Measurements from ENCODE around the gene AGBL4.

Gene AGBL4

GRCh38 chr1:48878191-48878940, 1145.4 kb downstream of the AGBL4 start:
- DNase-seq (no peak), ATAC-seq (no peak)
- Mint-ChIP-seq H3K4me3 (no peak overlapping the region), H3K27ac (no peak overlapping the region), H3K4me1 (no peaks in the 10 kb centered on the region), H3K9me3 (no peaks in the 10 kb centered on the region), H3K27me3 (peaks cover 20% of the 10 kb centered on the region)

GRCh38 chr1:48876330-48876785, 1147.4 kb downstream of the AGBL4 start:
- ATAC-seq (no peak), DNase-seq (no peak)
- Mint-ChIP-seq H3K4me3 (no peak overlapping the region), H3K27ac (no peak overlapping the region), H3K4me1 (no peaks in the 10 kb centered on the region), H3K9me3 (no peaks in the 10 kb centered on the region), H3K27me3 (peaks cover 16% of the 10 kb centered on the region)

GRCh38 chr1:48875552-48876329, 1148.0 kb downstream of the AGBL4 start:
- no peak overlapping the region for H3K27ac Mint-ChIP-seq
- no peak for DNase-seq
- no peaks in the 10 kb centered on the region for H3K9me3 Mint-ChIP-seq
- H3K4me1 Mint-ChIP-seq = no peaks in the 10 kb centered on the region
- no peak overlapping the region for H3K4me3 Mint-ChIP-seq
- no peak for ATAC-seq
- H3K27me3 Mint-ChIP-seq = peaks cover 20% of the 10 kb centered on the region

GRCh38 chr1:48873944-48874343, 1149.8 kb downstream of the AGBL4 start:
- Mint-ChIP-seq H3K4me3 (no peak overlapping the region), H3K27me3 (peaks cover 35% of the 10 kb centered on the region), H3K9me3 (no peaks in the 10 kb centered on the region), H3K27ac (no peak overlapping the region), H3K4me1 (no peaks in the 10 kb centered on the region)
- ATAC-seq (no peak), DNase-seq (no peak)

- no peak for DNase-seq
- H3K4me3 Mint-ChIP-seq = no peak overlapping the region
- peaks cover 47% of the 10 kb centered on the region for H3K27me3 Mint-ChIP-seq
- peak; percentile 56 for ATAC-seq
- H3K4me1 Mint-ChIP-seq = no peaks in the 10 kb centered on the region
- no peaks in the 10 kb centered on the region for H3K9me3 Mint-ChIP-seq
- H3K27ac Mint-ChIP-seq = peak overlapping the region in 1 of 2 donors; percentile 38
Observed at GRCh38 chr1:48870596-48870995, 1153.2 kb downstream of the AGBL4 start.

GRCh38 chr1:48869116-48869893, 1154.4 kb downstream of the AGBL4 start:
- Mint-ChIP-seq H3K27ac (no peak overlapping the region), H3K4me3 (no peak overlapping the region), H3K4me1 (no peaks in the 10 kb centered on the region), H3K9me3 (no peaks in the 10 kb centered on the region), H3K27me3 (peaks cover 47% of the 10 kb centered on the region)
- DNase-seq (no peak), ATAC-seq (no peak)

- H3K4me3 Mint-ChIP-seq = no peak overlapping the region
- H3K4me1 Mint-ChIP-seq = no peaks in the 10 kb centered on the region
- H3K9me3 Mint-ChIP-seq = peaks cover 13 to 19% of the 10 kb centered on the region in 2 donors
- ATAC-seq (no peak), DNase-seq (no peak)
- H3K27ac Mint-ChIP-seq = no peak overlapping the region
- H3K27me3 Mint-ChIP-seq = peaks cover 37% of the 10 kb centered on the region
Observed at GRCh38 chr1:48864913-48865312, 1158.8 kb downstream of the AGBL4 start.

GRCh38 chr1:48859456-48859855, 1164.3 kb downstream of the AGBL4 start:
- ATAC-seq (no peak), DNase-seq (no peak)
- H3K27ac Mint-ChIP-seq = no peak overlapping the region
- H3K27me3 Mint-ChIP-seq = peaks cover 33% of the 10 kb centered on the region
- H3K9me3 Mint-ChIP-seq = peaks cover 13 to 19% of the 10 kb centered on the region in 2 donors
- no peak overlapping the region for H3K4me3 Mint-ChIP-seq
- H3K4me1 Mint-ChIP-seq = no peaks in the 10 kb centered on the region

- ATAC-seq = no peak
- no peak for DNase-seq
- Mint-ChIP-seq H3K27me3 (peaks cover 27% of the 10 kb centered on the region), H3K4me1 (no peaks in the 10 kb centered on the region), H3K27ac (no peak overlapping the region), H3K9me3 (peaks cover 13 to 19% of the 10 kb centered on the region in 2 donors), H3K4me3 (no peak overlapping the region)
Observed at GRCh38 chr1:48858200-48858920, 1165.4 kb downstream of the AGBL4 start.

GRCh38 chr1:48853006-48853405, 1170.7 kb downstream of the AGBL4 start:
- no peak for DNase-seq

GRCh38 chr1:48851638-48852037, 1172.1 kb downstream of the AGBL4 start:
- DNase-seq (no peak), ATAC-seq (no peak)
- H3K4me3 Mint-ChIP-seq = no peak overlapping the region
- H3K4me1 Mint-ChIP-seq = no peaks in the 10 kb centered on the region
- H3K27ac Mint-ChIP-seq = no peak overlapping the region
- H3K9me3 Mint-ChIP-seq = no peaks in the 10 kb centered on the region
- peaks cover 6% of the 10 kb centered on the region for H3K27me3 Mint-ChIP-seq

More at GRCh38 chr1:48853006-48853405, 1170.7 kb downstream of the AGBL4 start:
- Mint-ChIP-seq H3K4me1 (no peaks in the 10 kb centered on the region), H3K27ac (no peak overlapping the region), H3K4me3 (no peak overlapping the region), H3K9me3 (no peaks in the 10 kb centered on the region), H3K27me3 (peaks cover 7% of the 10 kb centered on the region)
- no peak for ATAC-seq

GRCh38 chr1:48848035-48848434, 1175.7 kb downstream of the AGBL4 start:
- H3K27me3 Mint-ChIP-seq = peaks cover 9% of the 10 kb centered on the region
- H3K4me3 Mint-ChIP-seq = no peak overlapping the region
- H3K4me1 Mint-ChIP-seq = no peaks in the 10 kb centered on the region
- no peak overlapping the region for H3K27ac Mint-ChIP-seq
- no peak for DNase-seq
- no peaks in the 10 kb centered on the region for H3K9me3 Mint-ChIP-seq
- ATAC-seq = no peak

- Mint-ChIP-seq H3K27ac (no peak overlapping the region), H3K4me1 (no peaks in the 10 kb centered on the region), H3K27me3 (peaks cover 16% of the 10 kb centered on the region), H3K4me3 (no peak overlapping the region), H3K9me3 (no peaks in the 10 kb centered on the region)
- ATAC-seq = no peak
- no peak for DNase-seq
Observed at GRCh38 chr1:48846441-48846840, 1177.3 kb downstream of the AGBL4 start.

GRCh38 chr1:48844187-48844586, 1179.6 kb downstream of the AGBL4 start:
- H3K9me3 Mint-ChIP-seq = no peaks in the 10 kb centered on the region
- peaks cover 16% of the 10 kb centered on the region for H3K27me3 Mint-ChIP-seq
- no peak for ATAC-seq
- no peak for DNase-seq
- no peak overlapping the region for H3K27ac Mint-ChIP-seq
- H3K4me1 Mint-ChIP-seq = no peaks in the 10 kb centered on the region
- no peak overlapping the region for H3K4me3 Mint-ChIP-seq

GRCh38 chr1:48841966-48842365, 1181.8 kb downstream of the AGBL4 start:
- H3K27me3 Mint-ChIP-seq = peaks cover 32% of the 10 kb centered on the region
- ATAC-seq (no peak), DNase-seq (no peak)
- no peak overlapping the region for H3K27ac Mint-ChIP-seq
- no peaks in the 10 kb centered on the region for H3K9me3 Mint-ChIP-seq
- no peaks in the 10 kb centered on the region for H3K4me1 Mint-ChIP-seq
- H3K4me3 Mint-ChIP-seq = no peak overlapping the region

All from stimulated activated naive CD8-positive, alpha-beta T cell treated with anti-CD3 and anti-CD28 coated beads, Interleukin-15, amount 100 ng/mL, for 72 hours (primary cell).